ENCODE results near the gene SAMHD1. TPM values are rescaled to one million over a fixed set of nuclear protein-coding genes. Genes with fewer than 3 reads are reported as not detected.

Gene SAMHD1
- total and polyA plus RNA-seq, 4 donors = 14.7 to 51.2 (median 27.7) TPM

DNA sequence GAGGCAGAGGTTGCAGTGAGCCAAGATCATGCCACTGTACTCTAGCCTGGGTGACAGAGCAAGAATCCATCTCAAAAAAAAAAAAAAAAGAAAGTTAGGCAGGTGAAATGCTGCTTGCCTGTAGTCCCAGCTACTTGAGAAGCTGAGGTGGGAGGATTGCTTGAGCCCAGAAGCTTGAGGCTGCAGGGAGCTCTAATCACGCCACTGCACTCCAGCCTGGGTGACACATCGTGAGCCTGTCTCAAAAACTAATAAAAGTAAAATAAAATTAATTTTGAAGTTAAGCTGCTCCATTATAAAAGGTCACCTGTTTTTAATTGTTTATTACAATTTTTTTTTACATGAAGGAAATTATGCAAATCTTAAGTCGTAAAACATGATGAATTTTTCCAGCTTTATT lies 23.2 kb upstream of the SAMHD1 start:
- Histone ChIP-seq H3K27me3 (ENCODE audit: control insufficient read depth in 4 of 4, insufficient read depth in 4 of 4, low read length in 3 of 4) (no peaks in the 10 kb centered on the region), H3K9ac (ENCODE audit: low read depth in 1 of 2, low read length in 2 of 2) (no peak overlapping the region), H3K4me1 (ENCODE audit: control insufficient read depth in 4 of 4, insufficient read depth in 4 of 4, low read length in 3 of 4) (peaks cover 0 to 4% (median 2%) of the 10 kb centered on the region in 4 donors), H3K27ac (ENCODE audit: low read depth in 1 of 2, low read length in 2 of 2) (no peak overlapping the region), H3K9me3 (ENCODE audit: control insufficient read depth in 4 of 4, low read length in 3 of 4) (no peaks in the 10 kb centered on the region), H3K36me3 (ENCODE audit: control insufficient read depth in 4 of 4, insufficient read depth in 3 of 4, low read depth in 1 of 4, low read length in 3 of 4) (no peaks in the 10 kb centered on the region), H3K4me3 (ENCODE audit: low read depth in 1 of 3, low read length in 3 of 3) (no peak overlapping the region)
- TF ChIP-seq REST (IDR thresholded peaks at IDR 0.05) = no peak
- TF ChIP-seq, protein P1, sequence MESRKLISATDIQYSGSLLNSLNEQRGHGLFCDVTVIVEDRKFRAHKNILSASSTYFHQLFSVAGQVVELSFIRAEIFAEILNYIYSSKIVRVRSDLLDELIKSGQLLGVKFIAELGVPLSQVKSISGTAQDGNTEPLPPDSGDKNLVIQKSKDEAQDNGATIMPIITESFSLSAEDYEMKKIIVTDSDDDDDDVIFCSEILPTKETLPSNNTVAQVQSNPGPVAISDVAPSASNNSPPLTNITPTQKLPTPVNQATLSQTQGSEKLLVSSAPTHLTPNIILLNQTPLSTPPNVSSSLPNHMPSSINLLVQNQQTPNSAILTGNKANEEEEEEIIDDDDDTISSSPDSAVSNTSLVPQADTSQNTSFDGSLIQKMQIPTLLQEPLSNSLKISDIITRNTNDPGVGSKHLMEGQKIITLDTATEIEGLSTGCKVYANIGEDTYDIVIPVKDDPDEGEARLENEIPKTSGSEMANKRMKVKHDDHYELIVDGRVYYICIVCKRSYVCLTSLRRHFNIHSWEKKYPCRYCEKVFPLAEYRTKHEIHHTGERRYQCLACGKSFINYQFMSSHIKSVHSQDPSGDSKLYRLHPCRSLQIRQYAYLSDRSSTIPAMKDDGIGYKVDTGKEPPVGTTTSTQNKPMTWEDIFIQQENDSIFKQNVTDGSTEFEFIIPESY (IDR thresholded peaks at IDR 0.05) = no peak
- TF ChIP-seq JUND (IDR thresholded peaks at IDR 0.05) = no peak
- no peak for TF ChIP-seq YY1 (IDR thresholded peaks at IDR 0.05)
- TF ChIP-seq, protein P2, sequence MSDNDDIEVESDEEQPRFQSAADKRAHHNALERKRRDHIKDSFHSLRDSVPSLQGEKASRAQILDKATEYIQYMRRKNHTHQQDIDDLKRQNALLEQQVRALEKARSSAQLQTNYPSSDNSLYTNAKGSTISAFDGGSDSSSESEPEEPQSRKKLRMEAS (IDR thresholded peaks at IDR 0.05) = no peak
- no peak for TF ChIP-seq TAF1 (conservative IDR thresholded peaks at IDR 0.05)
- TF ChIP-seq SP1 (IDR thresholded peaks at IDR 0.05) = no peak
- DNase-seq (ENCODE audit: low spot score) = no peak
- 84% methylated on average over 3 of the region's 3 CpGs for WGBS

GRCh38 chr20:36971103-36971502 lies 19.6 kb upstream of the SAMHD1 start:
- WGBS = 94% methylated on average over 1 of the region's 1 CpG
- H3K4me3 ChIP-seq (ENCODE audit: low read depth in 1 of 3, low read length in 3 of 3) = no peak overlapping the region
- TF ChIP-seq, protein P1 (IDR thresholded peaks at IDR 0.05) = no peak
- TF ChIP-seq YY1 (IDR thresholded peaks at IDR 0.05) (no peak), ATF3 (IDR thresholded peaks at IDR 0.05) (no peak), HNF4G (IDR thresholded peaks at IDR 0.05) (no peak), SP1 (IDR thresholded peaks at IDR 0.05) (no peak), EGR1 (IDR thresholded peaks at IDR 0.05; ENCODE audit: low read depth in 2 of 2) (no peak), RXRA (IDR thresholded peaks at IDR 0.05) (no peak), GABPA (IDR thresholded peaks at IDR 0.05 in 1 of 2, conservative IDR thresholded peaks at IDR 0.05 in 1 of 2) (no peak), HNF4A (conservative IDR thresholded peaks at IDR 0.05) (no peak), TAF1 (conservative IDR thresholded peaks at IDR 0.05) (no peak), REST (IDR thresholded peaks at IDR 0.05) (no peak), CTCF (IDR thresholded peaks at IDR 0.05; ENCODE audit: low read depth, low read length, missing input control) (no peak), FOXA1 (IDR thresholded peaks at IDR 0.05) (no peak)
- TF ChIP-seq, protein P2 (IDR thresholded peaks at IDR 0.05) = no peak
- no peaks in the 10 kb centered on the region for H3K36me3 ChIP-seq (ENCODE audit: control insufficient read depth in 4 of 4, insufficient read depth in 3 of 4, low read depth in 1 of 4, low read length in 3 of 4)
- no peak overlapping the region for H3K9ac ChIP-seq (ENCODE audit: low read depth in 1 of 2, low read length in 2 of 2)
- DNase-seq (ENCODE audit: low spot score) = no peak
- peaks cover 7 to 12% (median 8%) of the 10 kb centered on the region in 4 donors for H3K4me1 ChIP-seq (ENCODE audit: control insufficient read depth in 4 of 4, insufficient read depth in 4 of 4, low read length in 3 of 4)
- H3K9me3 ChIP-seq (ENCODE audit: control insufficient read depth in 4 of 4, low read length in 3 of 4) = no peaks in the 10 kb centered on the region
- H3K27me3 ChIP-seq (ENCODE audit: control insufficient read depth in 4 of 4, insufficient read depth in 4 of 4, low read length in 3 of 4) = no peaks in the 10 kb centered on the region
- no peak overlapping the region for H3K27ac ChIP-seq (ENCODE audit: low read depth in 1 of 2, low read length in 2 of 2)
